Endothelial cell of umbilical vein (primary cell): Measurements from ENCODE around the gene SIM2. TPM values are rescaled to one million over a fixed set of nuclear protein-coding genes. Genes with fewer than 3 reads are reported as not detected.

ENCODE experiments used
- BruUV-seq: library from RNA; stranded (reverse); fragments of 400-500 nt; replicated peaks from 2 replicates; lab custom pipeline; 2021; lab: Mats Ljungman, UMichigan
- CTCF ChIA-PET: fragments of 300-600, 350-600 bp; sonication (Branson Sonifier 250); formaldehyde crosslinking; loops from one replicate; lab custom pipeline; 2021; ENCODE audit warnings: antibody characterized with exemption, inconsistent platforms; lab: Charles Lee
- POLR2A ChIA-PET: fragments of 300-600, 350-600 bp; sonication (Branson Sonifier 250); formaldehyde crosslinking; loops from one replicate; lab custom pipeline; 2021; ENCODE audit warnings: antibody characterized with exemption, inconsistent platforms; lab: Charles Lee
- DNase-seq: peaks from one replicate; pipeline ENCODE4 v3.0.0-alpha.2; 2011; ENCODE audit warnings: low read depth, low spot score
- FAIRE-seq: peaks from 2 replicates; lab custom pipeline; 2011; peaks lifted over from hg19 to GRCh38; lab: Jason Lieb, UNC
- H2AFZ ChIP-seq: 2 replicates; pipeline ENCODE4 v1.6.0; 2012; ENCODE audit warnings: low read depth, low read length, control low read depth, inconsistent platforms
- H3K27ac ChIP-seq: 2 replicates; pipeline ENCODE4 v1.5.1; 2011; ENCODE audit warnings: low read depth, mild to moderate bottlenecking, control low read depth, low read length, moderate library complexity; ENCODE audit not compliant: insufficient read depth
- H3K27me3 ChIP-seq, 2 experiments: 2 replicates each; pipeline versions ENCODE4 v1.6.0 to v1.6.1; 2011; ENCODE audit warnings: low read length in 2 of 2, mixed read lengths in 1 of 2; ENCODE audit not compliant: control insufficient read depth in 2 of 2, insufficient read depth in 2 of 2
- H3K36me3 ChIP-seq, 2 experiments: 2 replicates in 1 of 2; 3 replicates in 1 of 2; pipeline ENCODE4 v1.5.1; 2011; ENCODE audit warnings: low read length in 2 of 2, mild to moderate bottlenecking in 1 of 2, moderate library complexity in 1 of 2; ENCODE audit not compliant: control insufficient read depth in 2 of 2, insufficient read depth in 2 of 2; ENCODE audit errors: extremely low read depth in 1 of 2
- H3K4me1 ChIP-seq: 3 replicates; pipeline ENCODE4 v1.5.1; 2011; ENCODE audit warnings: mild to moderate bottlenecking, low read length; ENCODE audit not compliant: control insufficient read depth, insufficient read depth; ENCODE audit errors: extremely low read depth
- H3K4me2 ChIP-seq: 2 replicates; pipeline ENCODE4 v1.6.1; 2011; ENCODE audit warnings: low read length, control low read depth, mixed read lengths; ENCODE audit not compliant: insufficient read depth
- H3K4me3 ChIP-seq, 3 experiments: fragments of 200-600 bp in 1 of 3; sonication (generic), shearing (Covaris generic) in 1 of 3; replicated peaks in 1 of 3; 2 replicates each; pipeline ENCODE4 v1.5.1; 2011 to 2016; ENCODE audit warnings: control low read depth in 3 of 3, low read length in 3 of 3, mild to moderate bottlenecking in 2 of 3, inconsistent platforms in 1 of 3, low read depth in 1 of 3, moderate library complexity in 1 of 3; ENCODE audit not compliant: insufficient read depth in 1 of 3
- H3K79me2 ChIP-seq: 2 replicates; pipeline ENCODE4 v1.6.0; 2012; ENCODE audit warnings: low read length, inconsistent platforms; ENCODE audit not compliant: control insufficient read depth, insufficient read depth
- H3K9ac ChIP-seq: replicated peaks from 2 replicates; pipeline ENCODE3; 2011; ENCODE audit warnings: low read length, control low read depth; ENCODE audit not compliant: insufficient read depth; ENCODE audit errors: extremely low read depth
- H3K9me1 ChIP-seq: replicated peaks from 3 replicates; pipeline ENCODE4 v1.6.0; 2011; ENCODE audit warnings: mild to moderate bottlenecking, low read length; ENCODE audit not compliant: control insufficient read depth, insufficient read depth; ENCODE audit errors: extremely low read depth
- H3K9me3 ChIP-seq: replicated peaks from 2 replicates; pipeline ENCODE4 v1.5.1; 2012; ENCODE audit warnings: low read length, inconsistent platforms; ENCODE audit not compliant: control insufficient read depth, insufficient read depth
- H4K20me1 ChIP-seq: replicated peaks from 2 replicates; pipeline ENCODE3; 2011; ENCODE audit warnings: mild to moderate bottlenecking, low read length; ENCODE audit not compliant: control insufficient read depth, insufficient read depth; ENCODE audit errors: extremely low read depth
- EZH2 ChIP-seq: IDR thresholded peaks from 2 replicates; pipeline ENCODE4 v1.6.1; 2012; ENCODE audit warnings: borderline replicate concordance, low read depth, mild to moderate bottlenecking, moderate library complexity, low read length, inconsistent platforms; ENCODE audit not compliant: severe bottlenecking
- GATA2 ChIP-seq: IDR thresholded peaks from 2 replicates; pipeline ENCODE4 v1.7.0; 2011; ENCODE audit warnings: low read depth, mild to moderate bottlenecking, moderate library complexity, mixed read lengths, low read length; ENCODE audit not compliant: insufficient read length, insufficient read depth
- JUN ChIP-seq: IDR thresholded peaks from 2 replicates; pipeline ENCODE4 v1.6.1; 2011; ENCODE audit warnings: borderline replicate concordance, low read depth; ENCODE audit not compliant: insufficient read length, insufficient read depth
- MAX ChIP-seq: IDR thresholded peaks from 2 replicates; pipeline ENCODE4 v1.6.1; 2011; ENCODE audit not compliant: insufficient read depth, insufficient read length
- MYC ChIP-seq: IDR thresholded peaks from one replicate; pipeline ENCODE4 v1.6.1; 2011; ENCODE audit warnings: mild to moderate bottlenecking, low read depth, low read length
- POLR2A ChIP-seq: IDR thresholded peaks from 2 replicates; pipeline ENCODE4 v1.6.1; 2012; ENCODE audit warnings: low read depth, mild to moderate bottlenecking, control low read depth, low read length
- POLR2AphosphoS5 ChIP-seq: IDR thresholded peaks from 2 replicates; pipeline ENCODE4 v1.6.1; 2012; ENCODE audit warnings: low read depth, mild to moderate bottlenecking, control low read depth, low read length, moderate library complexity; ENCODE audit not compliant: insufficient read depth
- dilution Hi-C: fragments of 300-500 bp; cut with MboI; formaldehyde crosslinking; loops from one replicate; pipeline ENCODE4 v1.15.0; 2019; ENCODE audit warnings: low sequenced_read_pairs; ENCODE audit not compliant: extremely low pct_ligation_motif_present
- intact Hi-C: fragments of 100-400 bp; cut with micrococcal nuclease; formaldehyde crosslinking; loops from one replicate; pipeline ENCODE4 v1.10.0; 2022
- polyA plus RNA-seq, 4 experiments: library from polyadenylated mRNA; depleted of rRNA in 3 of 4; stranded (reverse) in 3 of 4; unstranded in 1 of 4; fragments of >200 nt; gene quantifications; 2 replicates each; pipeline versions ENCODE4 v1.2.1 to v1.2.3, GENCODE V29; 2011 to 2012; ENCODE audit warnings: missing spikeins in 1 of 4
- total RNA-seq: library from RNA; stranded (reverse); gene quantifications from 2 replicates; pipeline ENCODE4 v1.2.3, GENCODE V29; 2021

The SIM2 gene
- total and polyA plus RNA-seq, 2 donors (not counting 3 experiments of a cell fraction or from before 2014, with no cell fraction given), result not detected

- Histone ChIP-seq H3K9me3 (no peaks in the 10 kb centered on the region), H2AFZ (no peak overlapping the region), H4K20me1 (no peaks in the 10 kb centered on the region), H3K4me1 (no peaks in the 10 kb centered on the region), H3K27ac (no peak overlapping the region), H3K36me3 (no peaks in the 10 kb centered on the region), H3K27me3 (peaks cover 17 to 21% of the 10 kb centered on the region in 2 experiments), H3K4me2 (no peak overlapping the region), H3K9ac (no peak overlapping the region), H3K79me2 (no peaks in the 10 kb centered on the region), H3K9me1 (no peaks in the 10 kb centered on the region), H3K4me3 (no peak overlapping the region)
- no TSS peak for BruUV-seq
- dilution Hi-C loops, result no loop called here
- ChIA-PET POLR2A (no interaction called here), CTCF (interaction anchor here (0.6 to 3.2 kb wide), 5 partner anchors 11 to 258 kb away, joined by 3 to 19 read pairs (median 3); no protein-coding TSS in a partner anchor)
- FAIRE-seq (no peak), DNase-seq (no peak)
- intact Hi-C loops, result no loop called here
- TF ChIP-seq MYC (no peak), MAX (no peak), EZH2 (no peak), POLR2A (no peak), POLR2AphosphoS5 (no peak), GATA2 (no peak), JUN (no peak)
These were observed 40.0 kb upstream of the SIM2 start for GRCh38 chr21:36658926-36659325.
